Endothelial cell of umbilical vein (primary cell): ENCODE results near the gene CTNNA2. TPM values are rescaled to one million over a fixed set of nuclear protein-coding genes. Genes with fewer than 3 reads are reported as not detected.

Experiments used
- BruUV-seq: library from RNA; stranded (reverse); fragments of 400-500 nt; replicated peaks from 2 replicates; lab custom pipeline; 2021; lab: Mats Ljungman, UMichigan
- CTCF ChIA-PET: fragments of 300-600, 350-600 bp; sonication (Branson Sonifier 250); formaldehyde crosslinking; loops from one replicate; lab custom pipeline; 2021; ENCODE audit warnings: antibody characterized with exemption, inconsistent platforms; lab: Charles Lee
- POLR2A ChIA-PET: fragments of 300-600, 350-600 bp; sonication (Branson Sonifier 250); formaldehyde crosslinking; loops from one replicate; lab custom pipeline; 2021; ENCODE audit warnings: antibody characterized with exemption, inconsistent platforms; lab: Charles Lee
- DNase-seq: peaks from one replicate; pipeline ENCODE4 v3.0.0-alpha.2; 2011; ENCODE audit warnings: low read depth, low spot score
- FAIRE-seq: peaks from 2 replicates; lab custom pipeline; 2011; peaks lifted over from hg19 to GRCh38; lab: Jason Lieb, UNC
- H2AFZ ChIP-seq: 2 replicates; pipeline ENCODE4 v1.6.0; 2012; ENCODE audit warnings: low read depth, low read length, control low read depth, inconsistent platforms
- H3K27ac ChIP-seq: 2 replicates; pipeline ENCODE4 v1.5.1; 2011; ENCODE audit warnings: low read depth, mild to moderate bottlenecking, control low read depth, low read length, moderate library complexity; ENCODE audit not compliant: insufficient read depth
- H3K27me3 ChIP-seq, 2 experiments: 2 replicates each; pipeline versions ENCODE4 v1.6.0 to v1.6.1; 2011; ENCODE audit warnings: low read length in 2 of 2, mixed read lengths in 1 of 2; ENCODE audit not compliant: control insufficient read depth in 2 of 2, insufficient read depth in 2 of 2
- H3K36me3 ChIP-seq, 2 experiments: 2 replicates in 1 of 2; 3 replicates in 1 of 2; pipeline ENCODE4 v1.5.1; 2011; ENCODE audit warnings: low read length in 2 of 2, mild to moderate bottlenecking in 1 of 2, moderate library complexity in 1 of 2; ENCODE audit not compliant: control insufficient read depth in 2 of 2, insufficient read depth in 2 of 2; ENCODE audit errors: extremely low read depth in 1 of 2
- H3K4me1 ChIP-seq: 3 replicates; pipeline ENCODE4 v1.5.1; 2011; ENCODE audit warnings: mild to moderate bottlenecking, low read length; ENCODE audit not compliant: control insufficient read depth, insufficient read depth; ENCODE audit errors: extremely low read depth
- H3K4me2 ChIP-seq: 2 replicates; pipeline ENCODE4 v1.6.1; 2011; ENCODE audit warnings: low read length, control low read depth, mixed read lengths; ENCODE audit not compliant: insufficient read depth
- H3K4me3 ChIP-seq, 3 experiments: fragments of 200-600 bp in 1 of 3; sonication (generic), shearing (Covaris generic) in 1 of 3; replicated peaks in 1 of 3; 2 replicates each; pipeline ENCODE4 v1.5.1; 2011 to 2016; ENCODE audit warnings: control low read depth in 3 of 3, low read length in 3 of 3, mild to moderate bottlenecking in 2 of 3, inconsistent platforms in 1 of 3, low read depth in 1 of 3, moderate library complexity in 1 of 3; ENCODE audit not compliant: insufficient read depth in 1 of 3
- H3K79me2 ChIP-seq: 2 replicates; pipeline ENCODE4 v1.6.0; 2012; ENCODE audit warnings: low read length, inconsistent platforms; ENCODE audit not compliant: control insufficient read depth, insufficient read depth
- H3K9ac ChIP-seq: replicated peaks from 2 replicates; pipeline ENCODE3; 2011; ENCODE audit warnings: low read length, control low read depth; ENCODE audit not compliant: insufficient read depth; ENCODE audit errors: extremely low read depth
- H3K9me1 ChIP-seq: replicated peaks from 3 replicates; pipeline ENCODE4 v1.6.0; 2011; ENCODE audit warnings: mild to moderate bottlenecking, low read length; ENCODE audit not compliant: control insufficient read depth, insufficient read depth; ENCODE audit errors: extremely low read depth
- H3K9me3 ChIP-seq: replicated peaks from 2 replicates; pipeline ENCODE4 v1.5.1; 2012; ENCODE audit warnings: low read length, inconsistent platforms; ENCODE audit not compliant: control insufficient read depth, insufficient read depth
- H4K20me1 ChIP-seq: replicated peaks from 2 replicates; pipeline ENCODE3; 2011; ENCODE audit warnings: mild to moderate bottlenecking, low read length; ENCODE audit not compliant: control insufficient read depth, insufficient read depth; ENCODE audit errors: extremely low read depth
- EZH2 ChIP-seq: IDR thresholded peaks from 2 replicates; pipeline ENCODE4 v1.6.1; 2012; ENCODE audit warnings: borderline replicate concordance, low read depth, mild to moderate bottlenecking, moderate library complexity, low read length, inconsistent platforms; ENCODE audit not compliant: severe bottlenecking
- FOS ChIP-seq: IDR thresholded peaks from 2 replicates; pipeline ENCODE4 v1.6.1; 2011; ENCODE audit warnings: mild to moderate bottlenecking, low read length, moderate library complexity, borderline replicate concordance; ENCODE audit not compliant: insufficient read depth
- GATA2 ChIP-seq: IDR thresholded peaks from 2 replicates; pipeline ENCODE4 v1.7.0; 2011; ENCODE audit warnings: low read depth, mild to moderate bottlenecking, moderate library complexity, mixed read lengths, low read length; ENCODE audit not compliant: insufficient read length, insufficient read depth
- JUN ChIP-seq: IDR thresholded peaks from 2 replicates; pipeline ENCODE4 v1.6.1; 2011; ENCODE audit warnings: borderline replicate concordance, low read depth; ENCODE audit not compliant: insufficient read length, insufficient read depth
- MYC ChIP-seq: IDR thresholded peaks from one replicate; pipeline ENCODE4 v1.6.1; 2011; ENCODE audit warnings: mild to moderate bottlenecking, low read depth, low read length
- POLR2A ChIP-seq: IDR thresholded peaks from 2 replicates; pipeline ENCODE4 v1.6.1; 2012; ENCODE audit warnings: low read depth, mild to moderate bottlenecking, control low read depth, low read length
- POLR2AphosphoS5 ChIP-seq: IDR thresholded peaks from 2 replicates; pipeline ENCODE4 v1.6.1; 2012; ENCODE audit warnings: low read depth, mild to moderate bottlenecking, control low read depth, low read length, moderate library complexity; ENCODE audit not compliant: insufficient read depth
- dilution Hi-C: fragments of 300-500 bp; cut with MboI; formaldehyde crosslinking; loops from one replicate; pipeline ENCODE4 v1.15.0; 2019; ENCODE audit warnings: low sequenced_read_pairs; ENCODE audit not compliant: extremely low pct_ligation_motif_present
- intact Hi-C: fragments of 100-400 bp; cut with micrococcal nuclease; formaldehyde crosslinking; loops from one replicate; pipeline ENCODE4 v1.10.0; 2022
- polyA plus RNA-seq, 4 experiments: library from polyadenylated mRNA; depleted of rRNA in 3 of 4; stranded (reverse) in 3 of 4; unstranded in 1 of 4; fragments of >200 nt; gene quantifications; 2 replicates each; pipeline versions ENCODE4 v1.2.1 to v1.2.3, GENCODE V29; 2011 to 2012; ENCODE audit warnings: missing spikeins in 1 of 4
- total RNA-seq: library from RNA; stranded (reverse); gene quantifications from 2 replicates; pipeline ENCODE4 v1.2.3, GENCODE V29; 2021
- TF ChIP-seq, protein P1 (sequence below): IDR thresholded peaks from 2 replicates; pipeline ENCODE4 v1.6.1; 2011; ENCODE audit not compliant: insufficient read depth, insufficient read length
- TF ChIP-seq, protein P2 (sequence below), 2 donors: IDR thresholded peaks; 1 replicate in 1 of 2; 2 replicates in 1 of 2; pipeline ENCODE4 v1.5.1; 2011; ENCODE audit warnings: low read length in 2 of 2, mild to moderate bottlenecking in 2 of 2, moderate library complexity in 2 of 2, control low read depth in 1 of 2, inconsistent platforms in 1 of 2, low read depth in 1 of 2; ENCODE audit not compliant: insufficient read depth in 1 of 2; ENCODE audit errors: extremely low read depth in 1 of 2

Gene CTNNA2
- total and polyA plus RNA-seq, 2 donors (not counting 3 experiments of a cell fraction or from before 2014, with no cell fraction given) = not detected

DNA sequence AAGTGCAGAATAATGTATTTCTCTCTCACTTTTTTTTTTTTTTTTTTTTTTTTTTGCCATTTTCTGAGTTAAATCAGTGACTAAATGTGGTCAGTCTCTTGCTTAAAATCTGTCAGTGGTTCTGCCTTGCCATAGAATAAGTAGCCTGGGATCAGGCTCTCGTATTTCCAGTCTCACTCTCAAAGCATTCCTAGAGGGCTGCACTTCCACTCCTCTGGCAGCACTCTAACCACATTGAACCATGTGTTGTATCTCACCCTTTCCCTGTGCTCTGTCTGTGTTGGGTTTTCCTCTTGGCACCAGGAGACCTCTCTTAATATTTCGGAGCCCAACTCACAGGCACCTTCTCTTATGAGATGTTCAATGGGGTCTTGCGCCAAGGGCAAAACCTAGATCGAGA, 304.4 kb downstream of the CTNNA2 start:
- H3K9ac ChIP-seq = no peak overlapping the region
- no peaks in the 10 kb centered on the region for H3K4me1 ChIP-seq
- H2AFZ ChIP-seq = no peak overlapping the region
- no peak overlapping the region for H3K4me2 ChIP-seq
- no peak for FAIRE-seq
- ChIA-PET POLR2A (no interaction called here), CTCF (no interaction called here)
- no TSS peak for BruUV-seq
- H4K20me1 ChIP-seq = no peaks in the 10 kb centered on the region
- H3K9me3 ChIP-seq = no peaks in the 10 kb centered on the region
- dilution Hi-C loops (no loop called here), intact Hi-C loops (no loop called here)
- H3K4me3 ChIP-seq = no peak overlapping the region
- no peaks in the 10 kb centered on the region for H3K9me1 ChIP-seq
- no peaks in the 10 kb centered on the region for H3K36me3 ChIP-seq
- TF ChIP-seq MYC (no peak), JUN (no peak)
- H3K27me3 ChIP-seq = no peaks in the 10 kb centered on the region
- no peak for DNase-seq
- no peaks in the 10 kb centered on the region for H3K79me2 ChIP-seq
- H3K27ac ChIP-seq = no peak overlapping the region

DNA sequence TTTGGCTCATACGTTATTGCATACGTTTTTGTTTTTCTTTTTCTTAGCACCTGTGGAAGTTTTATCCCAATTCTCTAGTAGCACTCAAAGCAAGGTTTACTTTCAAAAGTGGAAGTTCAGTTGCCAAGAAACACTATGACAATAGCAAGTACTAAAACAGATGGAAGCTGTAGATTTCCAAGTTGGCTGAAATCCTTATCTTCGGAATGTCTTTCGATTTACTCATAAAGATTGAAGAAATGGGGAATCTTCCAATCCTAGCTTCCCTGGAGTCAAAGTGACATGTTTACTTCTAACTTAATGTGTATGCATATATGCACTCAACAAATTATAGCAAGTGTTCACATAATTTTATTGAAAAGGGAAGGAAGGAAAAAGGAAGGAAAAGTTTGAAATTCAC, 307.4 kb downstream of the CTNNA2 start:
- intact Hi-C loops (no loop called here), dilution Hi-C loops (no loop called here)
- Histone ChIP-seq H3K4me1 (no peaks in the 10 kb centered on the region), H3K27me3 (no peaks in the 10 kb centered on the region), H3K36me3 (no peaks in the 10 kb centered on the region), H3K27ac (no peak overlapping the region), H3K4me2 (no peak overlapping the region), H3K9me1 (no peaks in the 10 kb centered on the region), H2AFZ (no peak overlapping the region), H3K79me2 (no peaks in the 10 kb centered on the region), H3K9me3 (peaks cover 4% of the 10 kb centered on the region), H3K9ac (no peak overlapping the region), H4K20me1 (no peaks in the 10 kb centered on the region), H3K4me3 (no peak overlapping the region)
- BruUV-seq = no TSS peak
- CTCF ChIA-PET = no interaction called here
- TF ChIP-seq FOS = no peak
- no peak for TF ChIP-seq MYC
- no peak for TF ChIP-seq JUN
- no peak for TF ChIP-seq POLR2A
- no peak for TF ChIP-seq EZH2
- TF ChIP-seq, protein P1, sequence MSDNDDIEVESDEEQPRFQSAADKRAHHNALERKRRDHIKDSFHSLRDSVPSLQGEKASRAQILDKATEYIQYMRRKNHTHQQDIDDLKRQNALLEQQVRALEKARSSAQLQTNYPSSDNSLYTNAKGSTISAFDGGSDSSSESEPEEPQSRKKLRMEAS = no peak
- TF ChIP-seq, protein P2, sequence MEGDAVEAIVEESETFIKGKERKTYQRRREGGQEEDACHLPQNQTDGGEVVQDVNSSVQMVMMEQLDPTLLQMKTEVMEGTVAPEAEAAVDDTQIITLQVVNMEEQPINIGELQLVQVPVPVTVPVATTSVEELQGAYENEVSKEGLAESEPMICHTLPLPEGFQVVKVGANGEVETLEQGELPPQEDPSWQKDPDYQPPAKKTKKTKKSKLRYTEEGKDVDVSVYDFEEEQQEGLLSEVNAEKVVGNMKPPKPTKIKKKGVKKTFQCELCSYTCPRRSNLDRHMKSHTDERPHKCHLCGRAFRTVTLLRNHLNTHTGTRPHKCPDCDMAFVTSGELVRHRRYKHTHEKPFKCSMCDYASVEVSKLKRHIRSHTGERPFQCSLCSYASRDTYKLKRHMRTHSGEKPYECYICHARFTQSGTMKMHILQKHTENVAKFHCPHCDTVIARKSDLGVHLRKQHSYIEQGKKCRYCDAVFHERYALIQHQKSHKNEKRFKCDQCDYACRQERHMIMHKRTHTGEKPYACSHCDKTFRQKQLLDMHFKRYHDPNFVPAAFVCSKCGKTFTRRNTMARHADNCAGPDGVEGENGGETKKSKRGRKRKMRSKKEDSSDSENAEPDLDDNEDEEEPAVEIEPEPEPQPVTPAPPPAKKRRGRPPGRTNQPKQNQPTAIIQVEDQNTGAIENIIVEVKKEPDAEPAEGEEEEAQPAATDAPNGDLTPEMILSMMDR (IDR thresholded peaks at IDR 0.05; ENCODE audit: extremely low read depth in 1 of 2, insufficient read depth in 1 of 2, low read depth in 1 of 2, low read length in 2 of 2) = no peak
- no peak for TF ChIP-seq GATA2
- TF ChIP-seq POLR2AphosphoS5 = no peak
- POLR2A ChIA-PET = no interaction called here
- FAIRE-seq (no peak), DNase-seq (no peak)
